ENCODE data around the gene PLCH1. TPM values are rescaled to one million over a fixed set of nuclear protein-coding genes. Genes with fewer than 3 reads are reported as not detected.

The PLCH1 gene
- polyA plus RNA-seq, 1 experiment = 0.06 TPM

DNA sequence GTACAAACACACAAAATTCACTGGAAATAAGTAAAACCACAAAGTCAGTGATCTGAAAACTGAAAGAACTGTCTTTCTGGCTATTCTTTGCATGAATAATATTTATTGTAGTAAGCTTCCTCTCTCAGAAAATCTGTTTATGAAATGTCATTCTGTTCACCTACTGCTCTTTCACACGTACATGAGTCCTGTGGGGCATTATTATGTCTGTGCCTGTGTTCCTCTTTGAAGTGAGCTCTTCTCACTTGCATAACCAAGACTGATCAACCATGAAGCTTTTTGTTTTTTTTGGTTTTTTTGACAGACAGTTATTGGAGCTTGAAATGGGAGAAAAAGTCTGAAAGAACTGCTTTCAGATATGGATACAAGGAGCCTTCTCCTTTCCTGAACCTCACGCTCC lies 195.8 kb downstream of the PLCH1 start:
- TF ChIP-seq, protein P1, sequence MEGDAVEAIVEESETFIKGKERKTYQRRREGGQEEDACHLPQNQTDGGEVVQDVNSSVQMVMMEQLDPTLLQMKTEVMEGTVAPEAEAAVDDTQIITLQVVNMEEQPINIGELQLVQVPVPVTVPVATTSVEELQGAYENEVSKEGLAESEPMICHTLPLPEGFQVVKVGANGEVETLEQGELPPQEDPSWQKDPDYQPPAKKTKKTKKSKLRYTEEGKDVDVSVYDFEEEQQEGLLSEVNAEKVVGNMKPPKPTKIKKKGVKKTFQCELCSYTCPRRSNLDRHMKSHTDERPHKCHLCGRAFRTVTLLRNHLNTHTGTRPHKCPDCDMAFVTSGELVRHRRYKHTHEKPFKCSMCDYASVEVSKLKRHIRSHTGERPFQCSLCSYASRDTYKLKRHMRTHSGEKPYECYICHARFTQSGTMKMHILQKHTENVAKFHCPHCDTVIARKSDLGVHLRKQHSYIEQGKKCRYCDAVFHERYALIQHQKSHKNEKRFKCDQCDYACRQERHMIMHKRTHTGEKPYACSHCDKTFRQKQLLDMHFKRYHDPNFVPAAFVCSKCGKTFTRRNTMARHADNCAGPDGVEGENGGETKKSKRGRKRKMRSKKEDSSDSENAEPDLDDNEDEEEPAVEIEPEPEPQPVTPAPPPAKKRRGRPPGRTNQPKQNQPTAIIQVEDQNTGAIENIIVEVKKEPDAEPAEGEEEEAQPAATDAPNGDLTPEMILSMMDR (IDR thresholded peaks at IDR 0.05; ENCODE audit: insufficient read depth, low read depth, low read length) = no peak
- ChIA-PET CTCF (interaction anchor here (1.0 kb wide), 1 partner anchor 36 kb away, joined by 3 read pairs; no protein-coding TSS in a partner anchor), POLR2A (no interaction called here)
- Histone ChIP-seq H3K27me3 (ENCODE audit: control insufficient read depth, insufficient read depth, low read length) (no peaks in the 10 kb centered on the region), H3K36me3 (ENCODE audit: control insufficient read depth, insufficient read depth, low read length) (no peaks in the 10 kb centered on the region), H3K4me3 (ENCODE audit: low read depth, low read length) (no peak overlapping the region)
- DNase-seq (ENCODE audit: low read depth) = no peak

DNA sequence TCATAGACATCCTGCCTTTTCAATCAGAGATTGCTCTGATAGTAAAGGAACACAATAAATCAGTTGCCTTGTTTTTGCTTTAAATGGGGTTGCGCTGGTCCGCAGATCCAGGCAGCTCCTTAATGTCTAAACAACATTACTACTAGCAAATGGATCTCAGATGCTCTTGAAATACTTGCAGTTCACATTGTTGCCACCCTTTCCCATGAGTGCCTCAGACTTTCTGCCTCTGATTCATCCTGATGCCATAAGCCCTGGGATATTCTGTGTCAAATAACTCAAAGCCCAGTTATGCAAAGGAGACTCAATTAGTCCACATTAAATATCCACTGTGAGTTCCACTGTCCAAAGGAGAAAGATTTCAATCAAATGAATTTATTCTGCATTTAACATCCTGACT lies 196.7 kb downstream of the PLCH1 start:
- Histone ChIP-seq H3K27me3 (ENCODE audit: control insufficient read depth, insufficient read depth, low read length) (no peaks in the 10 kb centered on the region), H3K4me3 (ENCODE audit: low read depth, low read length) (no peak overlapping the region), H3K36me3 (ENCODE audit: control insufficient read depth, insufficient read depth, low read length) (no peaks in the 10 kb centered on the region)
- TF ChIP-seq, protein P1 (IDR thresholded peaks at IDR 0.05; ENCODE audit: insufficient read depth, low read depth, low read length) = no peak
- CTCF ChIA-PET = no interaction called here
- POLR2A ChIA-PET = no interaction called here
- no peak for DNase-seq (ENCODE audit: low read depth)

DNA sequence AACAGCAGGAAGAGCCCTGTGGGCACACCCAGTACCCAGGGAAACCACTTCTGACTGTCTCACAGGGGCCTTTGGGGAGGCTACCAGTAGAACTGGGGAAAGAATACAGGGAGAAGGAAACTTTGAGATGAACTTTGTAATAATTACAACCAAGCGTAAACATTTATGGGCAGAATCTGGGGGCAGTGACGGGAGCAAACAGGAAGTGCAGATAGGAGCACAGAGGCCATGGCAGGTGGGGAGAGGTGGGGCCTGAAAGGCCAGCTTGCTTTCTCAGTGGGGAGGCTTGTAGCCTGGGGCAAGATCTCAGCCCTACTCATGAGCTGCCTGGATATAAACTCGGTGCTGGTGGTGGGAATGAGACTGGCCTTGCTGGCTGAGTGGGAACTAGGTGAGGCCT lies 209.8 kb downstream of the PLCH1 start:
- DNase-seq (ENCODE audit: low read depth) = no peak
- Histone ChIP-seq H3K27me3 (ENCODE audit: control insufficient read depth, insufficient read depth, low read length) (no peaks in the 10 kb centered on the region), H3K4me3 (ENCODE audit: low read depth, low read length) (no peak overlapping the region), H3K36me3 (ENCODE audit: control insufficient read depth, insufficient read depth, low read length) (no peaks in the 10 kb centered on the region)
- ChIA-PET CTCF (no interaction called here), POLR2A (no interaction called here)
- TF ChIP-seq, protein P1 (IDR thresholded peaks at IDR 0.05; ENCODE audit: insufficient read depth, low read depth, low read length) = no peak

DNA sequence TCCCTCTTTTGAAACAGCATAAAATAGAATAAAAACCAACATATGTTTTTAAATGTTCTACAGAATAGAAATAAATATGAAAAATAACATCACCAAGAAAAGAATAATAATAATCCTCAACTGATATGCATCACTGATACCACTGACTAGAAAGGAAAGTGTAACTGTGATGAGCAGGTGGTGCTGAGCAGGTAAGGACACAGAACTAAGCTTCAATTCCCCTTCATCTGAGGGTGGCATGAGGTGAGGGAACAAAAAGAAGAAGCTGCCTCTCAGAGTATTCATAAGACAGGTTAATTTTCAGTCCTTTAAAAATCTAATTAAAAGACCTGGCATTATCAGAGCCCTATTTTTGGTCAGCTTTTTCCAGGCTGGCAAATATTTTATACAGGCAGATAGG lies 216.3 kb downstream of the PLCH1 start:
- TF ChIP-seq, protein P1 (IDR thresholded peaks at IDR 0.05; ENCODE audit: insufficient read depth, low read depth, low read length) = no peak
- DNase-seq (ENCODE audit: low read depth) = no peak
- ChIA-PET CTCF (interaction anchor here (0.6 to 0.7 kb wide), 2 partner anchors 46 to 72 kb away, joined by 3 read pairs; no protein-coding TSS in a partner anchor), POLR2A (no interaction called here)
- Histone ChIP-seq H3K4me3 (ENCODE audit: low read depth, low read length) (no peak overlapping the region), H3K36me3 (ENCODE audit: control insufficient read depth, insufficient read depth, low read length) (no peaks in the 10 kb centered on the region), H3K27me3 (ENCODE audit: control insufficient read depth, insufficient read depth, low read length) (no peaks in the 10 kb centered on the region)

DNA sequence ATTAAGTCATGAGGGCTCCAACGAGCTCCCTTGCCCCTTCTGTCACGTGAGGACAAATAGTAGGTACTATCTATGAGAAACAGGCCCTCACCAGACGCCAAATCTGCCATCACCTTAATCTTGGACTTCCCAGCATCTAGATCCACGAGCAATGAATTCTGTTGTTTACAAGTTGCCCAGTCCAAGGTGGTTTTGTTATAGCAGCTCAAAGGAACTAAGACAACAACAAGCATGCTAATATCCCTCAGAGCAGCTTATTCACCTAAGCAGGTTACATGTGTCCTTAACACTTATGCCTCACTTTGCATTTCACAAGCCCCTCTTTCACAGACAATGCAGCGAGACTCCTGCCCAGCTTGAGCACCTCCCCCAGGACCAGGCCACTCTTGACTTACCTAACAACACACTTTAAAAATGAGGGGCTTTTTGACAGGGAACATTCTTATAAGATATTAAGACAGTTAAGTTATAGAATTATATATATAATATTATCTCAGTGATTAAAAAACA lies 219.5 kb downstream of the PLCH1 start:
- ChIA-PET POLR2A (no interaction called here), CTCF (no interaction called here)
- Histone ChIP-seq H3K4me3 (ENCODE audit: low read depth, low read length) (no peak overlapping the region), H3K36me3 (ENCODE audit: control insufficient read depth, insufficient read depth, low read length) (no peaks in the 10 kb centered on the region), H3K27me3 (ENCODE audit: control insufficient read depth, insufficient read depth, low read length) (no peaks in the 10 kb centered on the region)
- TF ChIP-seq, protein P1 (IDR thresholded peaks at IDR 0.05; ENCODE audit: insufficient read depth, low read depth, low read length) = no peak
- DNase-seq (ENCODE audit: low read depth) = no peak

Measured in BJ (cell line).